ENCODE data around the gene MYL10. TPM values are rescaled to one million over a fixed set of nuclear protein-coding genes. Genes with fewer than 3 reads are reported as not detected.

Gene MYL10
- total RNA-seq, 2 experiments from 2014 or later: not detected

DNA sequence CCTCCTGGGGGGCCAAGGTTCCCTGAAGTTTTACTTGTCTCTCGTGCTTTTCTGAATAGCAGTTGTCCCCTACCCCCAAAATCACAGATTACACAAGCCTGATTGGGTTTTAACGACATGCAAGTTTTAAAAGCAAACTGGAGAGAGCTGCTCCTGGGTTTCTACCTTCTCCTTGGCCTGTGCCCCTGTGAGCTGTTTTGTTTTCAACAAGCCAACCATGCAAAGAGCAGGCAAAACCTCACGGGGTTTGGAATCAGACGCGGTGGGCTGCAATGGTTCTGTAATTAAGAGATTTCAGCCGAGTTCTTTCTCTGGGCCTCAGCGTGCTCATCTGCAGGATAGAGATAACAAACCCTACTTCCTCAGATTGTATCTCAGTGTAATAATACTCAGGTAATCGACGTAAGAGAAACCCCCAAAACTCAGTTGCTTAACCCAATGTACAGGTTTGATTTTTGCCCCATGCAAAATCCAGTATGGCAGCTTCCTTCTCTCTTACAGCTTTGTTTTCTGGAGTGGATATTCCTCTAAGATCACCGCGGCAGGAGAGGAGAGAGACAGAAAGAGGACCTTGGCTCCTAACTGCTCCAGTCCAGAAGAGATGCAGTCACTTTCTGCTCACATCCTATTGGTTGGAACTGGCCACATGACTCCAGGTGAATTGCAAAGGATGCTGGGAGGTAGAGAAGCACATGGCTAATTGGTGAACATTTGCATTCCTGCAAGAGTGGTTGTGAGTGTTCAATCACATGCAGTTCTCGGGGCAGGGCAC, 42.0 kb downstream of the MYL10 start:
- H3K9me3 Mint-ChIP-seq: no peaks in the 10 kb centered on the region
- H3K4me1 Mint-ChIP-seq: no peaks in the 10 kb centered on the region
- H3K27ac Mint-ChIP-seq: no peak overlapping the region
- H3K27me3 Mint-ChIP-seq: no peaks in the 10 kb centered on the region
- DNase-seq: no peak
- no peak overlapping the region for H3K4me3 Mint-ChIP-seq
- no peaks in the 10 kb centered on the region for H3K36me3 Mint-ChIP-seq

DNA sequence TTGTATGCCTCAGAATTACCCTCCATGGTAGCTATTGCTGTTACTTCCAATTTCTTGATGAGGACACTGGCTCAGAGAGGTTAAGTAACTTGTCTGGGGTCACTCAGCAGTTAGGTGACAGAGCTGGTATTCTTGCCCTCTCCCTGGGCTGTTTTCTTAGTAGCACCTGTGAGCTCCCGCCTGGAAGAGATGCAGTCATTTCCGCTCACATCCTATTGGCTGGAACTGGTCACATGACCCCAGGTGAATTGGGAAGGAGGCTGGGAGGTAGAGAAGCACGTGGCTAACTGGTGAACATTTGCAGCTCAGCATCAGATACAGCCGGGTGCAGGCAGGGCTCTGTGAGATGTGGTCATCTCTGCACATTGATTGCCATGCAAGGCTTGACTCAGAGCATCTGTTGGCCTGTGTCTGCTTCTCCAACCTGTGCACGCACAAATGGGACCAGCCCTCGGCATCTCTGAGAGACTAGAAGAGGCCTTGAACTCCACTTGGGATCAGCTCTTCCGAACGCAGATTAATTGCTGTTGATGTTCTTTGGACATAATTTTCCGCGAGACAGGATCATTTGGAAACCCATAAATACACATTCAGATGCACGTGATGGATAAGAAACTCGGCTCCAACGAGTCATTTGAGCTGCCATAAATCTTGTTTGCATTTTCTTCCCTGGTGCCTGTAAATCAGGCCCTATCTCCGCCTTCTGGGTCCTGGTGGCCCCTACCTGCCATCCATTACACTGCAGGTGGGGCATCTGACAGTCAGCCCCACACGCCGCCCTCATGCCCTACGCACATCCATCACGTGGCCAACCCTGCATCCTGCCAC, 42.8 kb downstream of the MYL10 start:
- DNase-seq: no peak
- no peaks in the 10 kb centered on the region for H3K36me3 Mint-ChIP-seq
- H3K9me3 Mint-ChIP-seq: no peaks in the 10 kb centered on the region
- H3K4me3 Mint-ChIP-seq: no peak overlapping the region
- no peaks in the 10 kb centered on the region for H3K4me1 Mint-ChIP-seq
- H3K27me3 Mint-ChIP-seq: no peaks in the 10 kb centered on the region
- H3K27ac Mint-ChIP-seq: no peak overlapping the region

DNA sequence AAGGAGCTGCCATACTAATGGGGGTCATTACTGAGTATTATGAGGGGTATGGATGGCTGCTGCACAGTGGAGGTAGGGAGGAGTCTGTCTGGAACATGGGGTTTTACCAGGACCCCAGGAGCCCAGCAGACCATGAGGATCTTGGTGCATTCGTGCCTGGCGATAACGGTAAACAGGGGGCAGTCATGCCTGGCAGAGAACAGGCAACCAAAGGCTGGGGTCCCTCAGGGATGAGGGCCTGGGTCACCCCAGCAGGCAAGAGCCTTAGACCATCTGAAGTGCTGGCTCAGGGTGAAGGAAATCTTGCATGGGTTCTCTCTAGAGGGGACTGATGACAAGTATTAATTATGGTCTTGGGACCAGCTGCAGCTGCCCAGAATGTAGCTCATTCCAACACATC, 46.1 kb downstream of the MYL10 start:
- H3K4me3 Mint-ChIP-seq: no peak overlapping the region
- no peak for DNase-seq
- H3K4me1 Mint-ChIP-seq: no peaks in the 10 kb centered on the region
- H3K27ac Mint-ChIP-seq: no peak overlapping the region
- H3K36me3 Mint-ChIP-seq: no peaks in the 10 kb centered on the region
- no peaks in the 10 kb centered on the region for H3K27me3 Mint-ChIP-seq
- H3K9me3 Mint-ChIP-seq: no peaks in the 10 kb centered on the region

DNA sequence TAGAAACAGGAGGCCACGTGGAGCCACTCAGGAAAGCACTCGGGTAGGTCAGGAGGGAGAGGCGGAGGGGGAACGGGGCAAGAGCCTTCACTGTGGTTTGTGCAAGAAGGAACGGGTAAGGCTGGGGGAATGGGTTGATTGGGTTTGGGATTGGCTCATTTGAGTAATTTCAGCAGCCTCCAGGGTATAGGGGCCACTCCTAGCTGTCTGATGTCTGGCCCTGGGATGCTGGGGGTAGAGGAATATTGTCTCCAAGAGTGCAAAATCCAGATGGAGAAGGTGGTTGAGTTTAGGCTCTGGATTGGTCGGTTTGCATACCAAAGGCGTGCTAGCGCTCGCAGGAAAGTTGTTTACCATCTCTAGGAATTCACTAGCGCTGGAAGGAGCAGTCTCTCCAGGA, 47.2 kb downstream of the MYL10 start:
- Mint-ChIP-seq H3K4me3 (no peak overlapping the region), H3K9me3 (no peaks in the 10 kb centered on the region), H3K4me1 (no peaks in the 10 kb centered on the region), H3K36me3 (no peaks in the 10 kb centered on the region), H3K27ac (no peak overlapping the region), H3K27me3 (no peaks in the 10 kb centered on the region)
- no peak for DNase-seq

DNA sequence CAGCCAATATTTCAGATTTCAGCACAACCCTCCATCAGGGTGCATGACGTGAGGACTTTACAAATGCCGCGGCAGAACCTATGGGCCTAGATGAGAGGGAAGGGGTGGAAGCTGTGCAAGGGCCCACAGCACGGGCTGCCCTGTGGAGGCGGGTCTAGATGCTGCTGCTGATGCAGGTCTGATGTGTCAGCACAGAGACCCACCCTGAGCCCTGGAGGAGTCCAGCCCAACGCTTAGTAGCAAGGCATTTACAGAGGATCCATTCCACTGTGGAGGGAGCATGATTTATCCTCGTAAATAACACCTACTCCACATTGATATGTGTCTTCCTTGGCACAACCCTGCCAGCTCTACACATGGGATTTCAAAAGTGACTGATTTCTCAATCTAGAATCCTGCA, 48.5 kb downstream of the MYL10 start:
- H3K4me1 Mint-ChIP-seq: peaks cover 2% of the 10 kb centered on the region
- peaks cover 2% of the 10 kb centered on the region for H3K27me3 Mint-ChIP-seq
- no peak for DNase-seq
- H3K9me3 Mint-ChIP-seq: no peaks in the 10 kb centered on the region
- H3K4me3 Mint-ChIP-seq: no peak overlapping the region
- H3K27ac Mint-ChIP-seq: no peak overlapping the region
- H3K36me3 Mint-ChIP-seq: no peaks in the 10 kb centered on the region

DNA sequence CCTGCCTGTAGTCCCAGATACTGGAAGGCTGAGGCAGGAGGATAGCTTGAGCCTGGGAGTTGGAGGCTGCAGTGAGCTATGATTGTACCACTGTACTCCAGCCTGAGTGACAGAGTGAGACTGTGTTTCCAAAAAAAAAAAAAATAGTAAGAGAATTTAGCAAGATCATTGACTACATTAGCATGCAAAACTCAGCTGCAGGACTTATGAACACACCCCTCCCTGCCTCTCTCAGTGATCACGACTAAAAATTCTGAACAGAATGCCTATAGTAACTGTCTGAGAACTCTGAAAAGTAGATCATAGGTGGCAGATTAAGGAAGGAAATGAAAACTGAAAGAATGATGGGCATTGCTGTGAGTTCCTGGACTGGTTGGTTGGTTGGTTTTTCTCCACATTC, 50.5 kb downstream of the MYL10 start:
- Mint-ChIP-seq H3K9me3 (no peaks in the 10 kb centered on the region), H3K27ac (no peak overlapping the region), H3K4me1 (peaks cover 5% of the 10 kb centered on the region), H3K36me3 (no peaks in the 10 kb centered on the region), H3K27me3 (peaks cover 11% of the 10 kb centered on the region), H3K4me3 (no peak overlapping the region)
- DNase-seq: no peak

DNA sequence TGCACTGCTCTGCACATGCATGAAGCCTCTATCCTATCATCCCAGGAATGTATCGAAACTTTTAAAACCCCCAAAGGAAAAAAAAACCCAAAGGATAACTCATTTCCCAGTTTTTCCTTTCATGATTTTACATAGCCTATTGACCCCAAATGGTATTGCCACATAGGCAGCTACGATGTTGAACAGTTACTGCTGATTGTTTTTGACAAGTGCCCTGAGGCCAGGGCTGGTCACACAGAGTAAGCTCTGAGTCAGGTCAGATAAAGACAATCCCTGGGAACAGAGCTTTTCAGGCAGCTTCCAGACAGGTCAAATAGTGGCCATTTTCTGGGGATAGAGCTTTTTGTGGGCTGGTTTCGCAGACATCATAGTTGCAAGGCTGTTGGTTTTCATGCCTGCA, 52.1 kb downstream of the MYL10 start:
- Mint-ChIP-seq H3K27me3 (peaks cover 12% of the 10 kb centered on the region), H3K4me1 (peaks cover 5% of the 10 kb centered on the region), H3K4me3 (no peak overlapping the region), H3K27ac (no peak overlapping the region), H3K36me3 (no peaks in the 10 kb centered on the region), H3K9me3 (peaks cover 2% of the 10 kb centered on the region)
- DNase-seq: no peak

DNA sequence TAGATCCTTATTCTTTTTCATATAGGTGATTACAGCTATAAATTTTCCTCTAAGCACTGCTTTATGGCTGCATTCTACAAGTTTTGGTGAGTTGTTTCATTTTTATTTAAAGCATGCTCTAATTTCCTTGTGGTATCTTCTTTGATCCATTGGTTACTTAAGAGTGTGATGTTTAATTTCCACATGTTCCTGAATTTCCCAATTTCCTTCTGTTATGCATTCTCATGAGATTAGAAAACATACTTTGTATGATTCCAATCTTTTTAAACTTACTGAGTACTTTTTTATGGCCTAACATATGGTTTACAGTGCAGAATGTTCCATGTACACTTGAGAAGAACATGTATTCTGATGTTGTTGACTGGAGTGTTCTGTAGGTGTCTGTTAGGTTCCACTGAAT, 53.4 kb downstream of the MYL10 start:
- Mint-ChIP-seq H3K9me3 (peaks cover 5% of the 10 kb centered on the region), H3K36me3 (no peaks in the 10 kb centered on the region), H3K4me3 (no peak overlapping the region), H3K4me1 (peaks cover 5% of the 10 kb centered on the region), H3K27me3 (peaks cover 12% of the 10 kb centered on the region), H3K27ac (no peak overlapping the region)
- no peak for DNase-seq

DNA sequence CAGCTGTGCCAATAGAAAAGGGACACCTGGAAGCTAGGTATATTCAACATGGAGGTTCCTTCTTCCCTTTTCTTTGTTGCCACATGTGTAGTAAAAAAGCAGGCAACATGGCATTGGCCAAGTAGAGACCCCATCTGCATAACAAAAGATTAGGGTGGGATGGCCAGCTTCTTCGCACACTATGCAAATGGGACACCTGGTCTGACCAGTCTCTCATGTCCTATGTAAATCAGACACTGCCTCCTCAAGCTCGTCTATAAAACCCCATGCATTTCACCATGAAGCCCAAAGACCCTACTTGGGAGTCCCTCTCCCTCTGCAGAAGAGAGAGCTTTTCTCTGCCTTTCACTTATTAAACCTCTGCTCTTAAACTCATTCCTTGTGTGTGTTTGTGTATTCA, 53.9 kb downstream of the MYL10 start:
- DNase-seq: no peak
- no peaks in the 10 kb centered on the region for H3K36me3 Mint-ChIP-seq
- H3K27me3 Mint-ChIP-seq: peaks cover 12% of the 10 kb centered on the region
- no peak overlapping the region for H3K4me3 Mint-ChIP-seq
- peaks cover 5% of the 10 kb centered on the region for H3K4me1 Mint-ChIP-seq
- H3K9me3 Mint-ChIP-seq: peaks cover 7% of the 10 kb centered on the region
- H3K27ac Mint-ChIP-seq: no peak overlapping the region

DNA sequence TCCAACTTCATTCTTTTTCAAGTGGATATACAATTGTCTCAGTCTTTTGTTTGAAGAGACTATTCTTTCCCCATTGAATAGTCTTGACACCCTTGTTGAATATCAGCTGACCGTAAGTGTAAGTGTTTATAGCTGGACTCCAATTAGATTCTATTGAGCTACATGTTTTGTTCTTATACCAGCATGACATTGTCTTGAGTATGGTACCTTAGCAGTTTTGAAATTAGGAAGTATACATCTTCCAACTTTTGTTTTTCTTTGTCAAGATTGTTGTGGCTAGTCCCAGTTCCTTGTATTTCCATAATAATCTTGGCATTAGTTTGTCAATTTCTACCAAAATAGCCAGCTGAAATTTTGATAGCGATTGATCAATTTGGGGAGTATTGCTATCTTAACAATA, 56.9 kb downstream of the MYL10 start:
- DNase-seq: no peak
- H3K36me3 Mint-ChIP-seq: no peaks in the 10 kb centered on the region
- H3K4me1 Mint-ChIP-seq: peaks cover 5% of the 10 kb centered on the region
- no peak overlapping the region for H3K27ac Mint-ChIP-seq
- no peak overlapping the region for H3K4me3 Mint-ChIP-seq
- H3K9me3 Mint-ChIP-seq: peaks cover 7% of the 10 kb centered on the region
- H3K27me3 Mint-ChIP-seq: peaks cover 20% of the 10 kb centered on the region

DNA sequence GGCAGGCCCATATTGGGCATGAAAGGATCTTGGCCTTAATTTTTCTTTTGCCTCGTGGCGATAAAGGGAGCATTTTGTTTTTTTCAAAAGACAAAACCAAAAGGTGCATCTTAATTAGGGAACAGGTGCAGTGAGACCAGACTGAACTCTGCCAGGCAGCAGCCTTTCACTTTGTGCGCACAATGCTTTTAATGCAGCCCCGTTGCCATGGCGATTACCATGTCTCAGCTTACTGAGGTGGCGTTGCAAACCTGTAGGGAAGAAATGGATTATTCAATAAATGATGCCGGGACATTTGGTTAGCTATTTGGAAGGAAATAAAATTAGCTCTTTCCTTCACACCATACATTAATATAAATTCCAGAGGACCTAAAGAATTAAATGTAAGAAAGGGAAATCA, 61.9 kb downstream of the MYL10 start:
- no peaks in the 10 kb centered on the region for H3K4me1 Mint-ChIP-seq
- H3K9me3 Mint-ChIP-seq: peaks cover 6% of the 10 kb centered on the region
- H3K36me3 Mint-ChIP-seq: no peaks in the 10 kb centered on the region
- H3K27ac Mint-ChIP-seq: no peak overlapping the region
- H3K4me3 Mint-ChIP-seq: no peak overlapping the region
- peaks cover 15% of the 10 kb centered on the region for H3K27me3 Mint-ChIP-seq
- DNase-seq: no peak

DNA sequence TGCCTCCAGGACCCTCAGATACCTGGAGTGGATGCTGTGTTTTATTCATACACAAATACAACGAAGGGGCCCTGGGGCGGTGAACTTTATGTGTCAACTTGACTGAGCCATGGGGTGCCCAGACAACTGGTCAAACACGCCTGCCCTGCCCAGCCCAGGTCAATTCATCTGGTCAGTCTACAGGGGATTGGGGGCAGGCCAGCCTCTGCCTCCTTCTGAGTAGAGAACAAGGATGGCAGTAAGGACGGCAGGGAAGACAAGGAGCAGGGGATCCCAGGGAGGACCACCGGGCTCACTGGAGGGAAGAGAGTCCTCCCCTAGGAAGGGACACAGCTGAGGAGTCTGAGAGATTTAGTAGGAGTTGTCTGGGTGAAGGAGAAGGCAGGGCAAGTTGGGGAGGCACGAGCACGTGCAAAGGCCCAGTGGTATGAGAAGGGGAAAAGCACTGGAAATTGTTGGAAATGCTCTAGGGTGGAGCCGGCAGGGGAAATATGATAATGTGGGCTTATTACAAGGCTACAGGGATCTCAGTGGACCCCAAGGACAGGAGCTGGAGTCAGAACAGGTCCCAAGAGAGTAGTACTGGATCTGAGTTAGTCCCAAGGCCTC, 63.4 kb downstream of the MYL10 start:
- no peak overlapping the region for H3K4me3 Mint-ChIP-seq
- no peak overlapping the region for H3K27ac Mint-ChIP-seq
- H3K4me1 Mint-ChIP-seq: no peaks in the 10 kb centered on the region
- DNase-seq: no peak
- H3K27me3 Mint-ChIP-seq: peaks cover 18% of the 10 kb centered on the region
- H3K36me3 Mint-ChIP-seq: no peaks in the 10 kb centered on the region
- peaks cover 1% of the 10 kb centered on the region for H3K9me3 Mint-ChIP-seq

DNA sequence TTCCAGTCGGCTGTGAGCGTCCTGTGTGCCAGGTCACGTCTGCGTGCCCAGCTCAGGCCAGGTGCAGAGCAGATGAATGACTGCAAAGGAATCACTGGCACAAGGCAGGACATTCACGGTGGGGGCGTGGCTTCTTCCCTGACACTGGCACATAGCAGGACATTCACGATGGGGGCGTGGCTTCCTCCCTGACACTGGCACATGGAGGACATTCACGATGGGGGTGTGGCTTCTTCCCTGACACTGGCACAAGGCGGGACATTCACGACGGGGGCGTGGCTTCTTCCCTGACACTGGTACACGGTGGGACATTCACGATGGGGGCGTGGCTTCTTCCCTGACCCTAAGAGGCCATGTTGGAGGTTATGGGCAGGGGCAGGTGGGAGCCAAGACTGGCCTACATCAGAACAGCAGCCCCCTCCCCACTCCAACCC, 64.3 kb downstream of the MYL10 start:
- no peak overlapping the region for H3K4me3 Mint-ChIP-seq
- H3K27ac Mint-ChIP-seq: no peak overlapping the region
- no peaks in the 10 kb centered on the region for H3K4me1 Mint-ChIP-seq
- H3K9me3 Mint-ChIP-seq: no peaks in the 10 kb centered on the region
- peaks cover 14% of the 10 kb centered on the region for H3K27me3 Mint-ChIP-seq
- DNase-seq: no peak
- H3K36me3 Mint-ChIP-seq: no peaks in the 10 kb centered on the region

DNA sequence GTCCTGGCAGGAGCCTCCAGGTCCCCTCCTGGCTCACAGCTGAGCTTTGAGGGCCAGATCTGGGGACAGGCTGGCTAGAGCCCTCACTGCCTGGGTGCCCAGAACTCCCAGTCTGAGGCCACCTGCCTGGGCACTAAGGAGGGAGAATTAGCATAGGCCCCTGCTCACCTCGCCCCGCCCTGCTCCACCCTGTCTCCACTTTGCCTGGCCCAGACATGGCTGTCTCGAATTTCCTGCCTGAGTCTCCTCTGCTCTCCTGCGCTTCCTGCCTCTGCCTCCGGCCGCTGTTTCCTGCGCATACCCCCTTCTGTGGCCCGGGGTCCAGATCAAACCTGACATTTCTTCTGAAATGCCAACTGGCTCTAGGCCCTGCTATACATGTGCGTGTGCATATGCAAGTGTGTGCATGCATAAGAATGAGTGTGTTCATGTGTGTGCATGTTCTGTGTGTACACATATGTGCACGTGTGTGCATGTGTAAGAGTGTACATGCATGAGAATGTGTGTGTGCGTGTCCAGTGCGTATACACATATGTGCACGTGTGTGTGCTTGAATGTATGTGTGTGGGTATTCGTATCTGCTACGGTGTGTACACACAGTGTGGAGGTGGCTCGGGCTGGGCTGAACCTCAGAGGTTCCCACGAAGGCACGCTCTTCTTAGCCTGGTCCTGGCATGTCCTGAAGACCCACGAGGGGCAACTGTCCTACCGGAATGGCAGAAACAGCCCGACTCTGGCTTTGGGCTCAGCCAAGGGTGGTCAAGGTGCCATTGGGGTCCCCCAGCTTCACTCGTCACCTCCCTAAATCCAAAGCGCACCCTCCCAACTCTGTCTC, 64.9 kb downstream of the MYL10 start:
- no peak overlapping the region for H3K4me3 Mint-ChIP-seq

More for the DNA sequence above, 64.9 kb downstream of the MYL10 start:
- Mint-ChIP-seq H3K9me3 (no peaks in the 10 kb centered on the region), H3K27ac (no peak overlapping the region), H3K27me3 (peaks cover 14% of the 10 kb centered on the region), H3K4me1 (no peaks in the 10 kb centered on the region), H3K36me3 (no peaks in the 10 kb centered on the region)
- no peak for DNase-seq

Data from activated naive CD8-positive, alpha-beta T cell treated with anti-CD3 and anti-CD28 coated beads for 36 hours (primary cell).